Kidney epithelial cell (primary cell): ENCODE measurements around the gene ABHD10. TPM values are rescaled to one million over a fixed set of nuclear protein-coding genes. Genes with fewer than 3 reads are reported as not detected.
A peak's percentile ranks its signal among the peaks of the same experiment; 100 is the strongest.

ENCODE experiments used
- DNase-seq: peaks from one replicate; pipeline ENCODE4 v3.0.0-alpha.2; 2010; ENCODE audit warnings: low read depth
- H3K27me3 ChIP-seq: 2 replicates; pipeline ENCODE4 v1.6.0; 2011; ENCODE audit warnings: low read length; ENCODE audit not compliant: control insufficient read depth, insufficient read depth
- H3K36me3 ChIP-seq: 2 replicates; pipeline ENCODE4 v1.5.1; 2011; ENCODE audit warnings: low read length; ENCODE audit not compliant: control insufficient read depth, insufficient read depth
- H3K4me3 ChIP-seq: 2 replicates; pipeline ENCODE4 v1.5.1; 2011; ENCODE audit warnings: low read depth, mild to moderate bottlenecking, control low read depth, low read length
- CTCF ChIP-seq: IDR thresholded peaks from 2 replicates; pipeline ENCODE4 v1.5.1; 2011; ENCODE audit warnings: mild to moderate bottlenecking, moderate library complexity, low read length, control low read depth, inconsistent platforms; ENCODE audit not compliant: insufficient read depth, poor library complexity, severe bottlenecking
- total RNA-seq: library from RNA; depleted of rRNA; stranded (reverse); fragments of >200 nt; gene quantifications from 2 replicates; pipeline ENCODE4 v1.2.3, GENCODE V29; 2015

ABHD10 gene
- total RNA-seq, 1 donor from 2014 or later, result 17.6 TPM

- peak; percentile 92 for TF ChIP-seq CTCF
- H3K4me3 ChIP-seq, result no peak overlapping the region
- H3K27me3 ChIP-seq, result no peaks in the 10 kb centered on the region
- peaks cover 2% of the 10 kb centered on the region for H3K36me3 ChIP-seq
- peak; percentile 28 for DNase-seq
Observed at GRCh38 chr3:111967651-111968274, 11.1 kb upstream of the ABHD10 start.

GRCh38 chr3:111968319-111969054 lies 10.3 kb upstream of the ABHD10 start:
- Histone ChIP-seq H3K36me3 (peaks cover 2% of the 10 kb centered on the region), H3K4me3 (no peak overlapping the region), H3K27me3 (no peaks in the 10 kb centered on the region)
- no peak for TF ChIP-seq CTCF
- no peak for DNase-seq

GRCh38 chr3:111970376-111970775 lies 8.4 kb upstream of the ABHD10 start:
- TF ChIP-seq CTCF, result no peak
- Histone ChIP-seq H3K27me3 (no peaks in the 10 kb centered on the region), H3K4me3 (no peak overlapping the region), H3K36me3 (peaks cover 3% of the 10 kb centered on the region)
- no peak for DNase-seq

GRCh38 chr3:111971533-111972130 lies 7.2 kb upstream of the ABHD10 start:
- no peaks in the 10 kb centered on the region for H3K27me3 ChIP-seq
- no peak for TF ChIP-seq CTCF
- H3K4me3 ChIP-seq, result no peak overlapping the region
- no peak for DNase-seq
- peaks cover 3% of the 10 kb centered on the region for H3K36me3 ChIP-seq

- Histone ChIP-seq H3K4me3 (no peak overlapping the region), H3K36me3 (peaks cover 3% of the 10 kb centered on the region), H3K27me3 (no peaks in the 10 kb centered on the region)
- DNase-seq, result no peak
- no peak for TF ChIP-seq CTCF
Observed at GRCh38 chr3:111972891-111973290, 5.9 kb upstream of the ABHD10 start.
